ENCODE data around the gene INPP5K.

GRCh38 chr17:1532836-1533602, 16.6 kb upstream of the INPP5K start:
- TF ChIP-seq POLR2AphosphoS5 (IDR thresholded peaks at IDR 0.05; ENCODE audit: low read depth, low read length) (no peak), REST (IDR thresholded peaks at IDR 0.05; ENCODE audit: insufficient read depth in 1 of 2, low read depth in 2 of 2, low read length in 2 of 2) (no peak), TAF1 (IDR thresholded peaks at IDR 0.05; ENCODE audit: borderline replicate concordance, insufficient read depth, low read length) (no peak)

All from PFSK-1 (cell line).